Panc1 (cell line): Measurements from ENCODE around the gene IGFBP3. TPM values are rescaled to one million over a fixed set of nuclear protein-coding genes. Genes with fewer than 3 reads are reported as not detected.

Experiments used
- ATAC-seq: fragments of 200-7000 bp; cut with Tn5 transposase; 2 replicates; pipeline ENCODE4 v1.9.1; 2020; ENCODE audit warnings: mild to moderate bottlenecking, moderate library complexity
- BruUV-seq: library from RNA; stranded (reverse); fragments of 400-500 nt; replicated peaks from 2 replicates; lab custom pipeline; 2021; lab: Mats Ljungman, UMichigan
- CTCF ChIA-PET: fragments of 300-600 bp; sonication (Branson Sonifier 250); formaldehyde crosslinking; loops from one replicate; lab custom pipeline; 2022; ENCODE audit warnings: antibody characterized with exemption; lab: Charles Lee
- POLR2A ChIA-PET: fragments of 300-600 bp; sonication (Branson Sonifier 250); formaldehyde crosslinking; loops from one replicate; lab custom pipeline; 2022; ENCODE audit warnings: antibody characterized with exemption; lab: Charles Lee
- DNase-seq: peaks from one replicate; pipeline ENCODE4 v3.0.0-alpha.2; 2010; ENCODE audit warnings: low read depth, low spot score
- H3K27ac ChIP-seq: 2 replicates; pipeline ENCODE4 v1.5.1; 2011; ENCODE audit warnings: mild to moderate bottlenecking, low read length, inconsistent platforms
- H3K27me3 ChIP-seq: fragments of 200-500 bp; sonication (Bioruptor generic); 2 replicates; pipeline ENCODE4 v1.6.0; 2014; ENCODE audit warnings: low read length, inconsistent platforms; ENCODE audit not compliant: control insufficient read depth, insufficient read depth
- H3K36me3 ChIP-seq: fragments of 200-500 bp; sonication (Bioruptor generic); 2 replicates; pipeline ENCODE4 v1.5.1; 2014; ENCODE audit warnings: inconsistent platforms, mild to moderate bottlenecking, low read length, moderate library complexity; ENCODE audit not compliant: control insufficient read depth, insufficient read depth
- H3K4me1 ChIP-seq: 2 replicates; pipeline ENCODE4 v1.5.1; 2011; ENCODE audit warnings: inconsistent platforms, mild to moderate bottlenecking, low read length, moderate library complexity; ENCODE audit not compliant: control insufficient read depth, insufficient read depth
- H3K4me3 ChIP-seq, 2 experiments: 2 replicates each; pipeline ENCODE4 v1.5.1; 2011 to 2012; ENCODE audit warnings: low read depth in 2 of 2, low read length in 2 of 2, mild to moderate bottlenecking in 2 of 2, inconsistent platforms in 1 of 2, moderate library complexity in 1 of 2
- H3K9me3 ChIP-seq: fragments of 200-500 bp; sonication (Bioruptor generic); 2 replicates; pipeline ENCODE4 v1.5.1; 2014; ENCODE audit warnings: low read depth, mild to moderate bottlenecking, inconsistent platforms, low read length, moderate library complexity; ENCODE audit not compliant: control insufficient read depth, insufficient read depth
- POLR2AphosphoS5 ChIP-seq: IDR thresholded peaks from 2 replicates; pipeline ENCODE4 v1.6.1; 2012; ENCODE audit warnings: mild to moderate bottlenecking, low read depth, low read length, moderate library complexity
- SIN3A ChIP-seq: IDR thresholded peaks from 2 replicates; pipeline ENCODE4 v1.6.1; 2012; ENCODE audit warnings: low read depth, mild to moderate bottlenecking, low read length, moderate library complexity, borderline replicate concordance; ENCODE audit not compliant: insufficient read depth
- TCF7L2 ChIP-seq: IDR thresholded peaks from 2 replicates; pipeline ENCODE4 v1.6.1; 2011; ENCODE audit warnings: mild to moderate bottlenecking, low read depth, low read length, inconsistent platforms
- in situ Hi-C: cut with HindIII; loops from 2 replicates; pipeline ENCODE4 v1.10.0; 2016; ENCODE audit warnings: low sequenced_read_pairs, low pct_unique_long_range_greater_than_20kb
- intact Hi-C: fragments of 100-400 bp; cut with micrococcal nuclease; formaldehyde crosslinking; loops from one replicate; pipeline ENCODE4 v1.10.0; 2022; ENCODE audit not compliant: unreplicated experiment
- total RNA-seq: library from RNA; stranded (reverse); gene quantifications from one replicate; pipeline ENCODE4 v1.2.1, GENCODE V29; 2021; ENCODE audit not compliant: unreplicated experiment
- TF ChIP-seq, protein P1 (sequence below): fragments of 450-650 bp; IDR thresholded peaks from 2 replicates; pipeline ENCODE4 v1.5.1; 2017; ENCODE audit warnings: mild to moderate bottlenecking
- TF ChIP-seq, protein P2 (sequence below), 2 experiments: IDR thresholded peaks; 2 replicates each; pipeline ENCODE4 v1.6.1; 2011 to 2012; ENCODE audit warnings: low read depth in 2 of 2, control low read depth in 1 of 2, low read length in 1 of 2, mild to moderate bottlenecking in 1 of 2, moderate library complexity in 1 of 2; ENCODE audit not compliant: insufficient read depth in 1 of 2

Gene IGFBP3
- total RNA-seq, 1 experiment from 2014 or later: 6.0 TPM

GRCh38 chr7:45881280-45881758 lies 39.8 kb downstream of the IGFBP3 start:
- Histone ChIP-seq H3K27ac (no peak overlapping the region), H3K9me3 (no peaks in the 10 kb centered on the region), H3K27me3 (peaks cover 5% of the 10 kb centered on the region; the same call in 1 of the 2 replicates), H3K36me3 (no peaks in the 10 kb centered on the region), H3K4me3 (no peak overlapping the region), H3K4me1 (no peaks in the 10 kb centered on the region)
- DNase-seq (no peak), ATAC-seq (no peak)
- TF ChIP-seq, protein P1, sequence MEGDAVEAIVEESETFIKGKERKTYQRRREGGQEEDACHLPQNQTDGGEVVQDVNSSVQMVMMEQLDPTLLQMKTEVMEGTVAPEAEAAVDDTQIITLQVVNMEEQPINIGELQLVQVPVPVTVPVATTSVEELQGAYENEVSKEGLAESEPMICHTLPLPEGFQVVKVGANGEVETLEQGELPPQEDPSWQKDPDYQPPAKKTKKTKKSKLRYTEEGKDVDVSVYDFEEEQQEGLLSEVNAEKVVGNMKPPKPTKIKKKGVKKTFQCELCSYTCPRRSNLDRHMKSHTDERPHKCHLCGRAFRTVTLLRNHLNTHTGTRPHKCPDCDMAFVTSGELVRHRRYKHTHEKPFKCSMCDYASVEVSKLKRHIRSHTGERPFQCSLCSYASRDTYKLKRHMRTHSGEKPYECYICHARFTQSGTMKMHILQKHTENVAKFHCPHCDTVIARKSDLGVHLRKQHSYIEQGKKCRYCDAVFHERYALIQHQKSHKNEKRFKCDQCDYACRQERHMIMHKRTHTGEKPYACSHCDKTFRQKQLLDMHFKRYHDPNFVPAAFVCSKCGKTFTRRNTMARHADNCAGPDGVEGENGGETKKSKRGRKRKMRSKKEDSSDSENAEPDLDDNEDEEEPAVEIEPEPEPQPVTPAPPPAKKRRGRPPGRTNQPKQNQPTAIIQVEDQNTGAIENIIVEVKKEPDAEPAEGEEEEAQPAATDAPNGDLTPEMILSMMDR: no peak
- TF ChIP-seq TCF7L2 (no peak), SIN3A (no peak), POLR2AphosphoS5 (no peak)
- TF ChIP-seq, protein P2, sequence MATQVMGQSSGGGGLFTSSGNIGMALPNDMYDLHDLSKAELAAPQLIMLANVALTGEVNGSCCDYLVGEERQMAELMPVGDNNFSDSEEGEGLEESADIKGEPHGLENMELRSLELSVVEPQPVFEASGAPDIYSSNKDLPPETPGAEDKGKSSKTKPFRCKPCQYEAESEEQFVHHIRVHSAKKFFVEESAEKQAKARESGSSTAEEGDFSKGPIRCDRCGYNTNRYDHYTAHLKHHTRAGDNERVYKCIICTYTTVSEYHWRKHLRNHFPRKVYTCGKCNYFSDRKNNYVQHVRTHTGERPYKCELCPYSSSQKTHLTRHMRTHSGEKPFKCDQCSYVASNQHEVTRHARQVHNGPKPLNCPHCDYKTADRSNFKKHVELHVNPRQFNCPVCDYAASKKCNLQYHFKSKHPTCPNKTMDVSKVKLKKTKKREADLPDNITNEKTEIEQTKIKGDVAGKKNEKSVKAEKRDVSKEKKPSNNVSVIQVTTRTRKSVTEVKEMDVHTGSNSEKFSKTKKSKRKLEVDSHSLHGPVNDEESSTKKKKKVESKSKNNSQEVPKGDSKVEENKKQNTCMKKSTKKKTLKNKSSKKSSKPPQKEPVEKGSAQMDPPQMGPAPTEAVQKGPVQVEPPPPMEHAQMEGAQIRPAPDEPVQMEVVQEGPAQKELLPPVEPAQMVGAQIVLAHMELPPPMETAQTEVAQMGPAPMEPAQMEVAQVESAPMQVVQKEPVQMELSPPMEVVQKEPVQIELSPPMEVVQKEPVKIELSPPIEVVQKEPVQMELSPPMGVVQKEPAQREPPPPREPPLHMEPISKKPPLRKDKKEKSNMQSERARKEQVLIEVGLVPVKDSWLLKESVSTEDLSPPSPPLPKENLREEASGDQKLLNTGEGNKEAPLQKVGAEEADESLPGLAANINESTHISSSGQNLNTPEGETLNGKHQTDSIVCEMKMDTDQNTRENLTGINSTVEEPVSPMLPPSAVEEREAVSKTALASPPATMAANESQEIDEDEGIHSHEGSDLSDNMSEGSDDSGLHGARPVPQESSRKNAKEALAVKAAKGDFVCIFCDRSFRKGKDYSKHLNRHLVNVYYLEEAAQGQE (IDR thresholded peaks at IDR 0.05; ENCODE audit: insufficient read depth in 1 of 2, low read depth in 2 of 2, low read length in 1 of 2): no peak
- CTCF ChIA-PET: no interaction called here
- in situ Hi-C loops: no loop called here
- POLR2A ChIA-PET: interaction anchor here (0.7 kb wide), 1 partner anchor 257 kb away, joined by 4 read pairs; no protein-coding TSS in a partner anchor
- intact Hi-C loops: no loop called here
- BruUV-seq: no TSS peak

DNA sequence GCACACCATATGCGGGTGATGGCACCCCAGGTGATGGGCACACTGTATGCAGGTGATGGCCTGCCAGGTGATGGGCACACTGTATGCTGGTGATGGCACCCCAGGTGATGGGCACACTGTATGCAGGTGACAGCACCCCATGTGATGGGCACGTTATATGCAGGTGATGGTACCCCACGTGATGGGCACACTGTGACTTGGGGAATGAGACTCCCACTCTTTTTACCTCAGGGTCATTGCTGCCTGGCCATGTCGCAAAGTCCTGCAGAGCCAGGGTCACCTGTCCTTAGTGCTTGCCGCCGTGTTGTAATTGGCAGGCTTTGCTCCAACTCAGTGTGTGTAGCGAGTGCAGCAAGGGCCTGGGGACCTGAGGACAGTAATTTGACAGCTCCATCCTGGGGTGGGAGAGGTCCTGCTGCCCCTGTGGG lies 40.6 kb downstream of the IGFBP3 start:
- Histone ChIP-seq H3K4me1 (no peaks in the 10 kb centered on the region), H3K27ac (no peak overlapping the region), H3K4me3 (no peak overlapping the region), H3K27me3 (peaks cover 5% of the 10 kb centered on the region; the same call in 1 of the 2 replicates), H3K36me3 (no peaks in the 10 kb centered on the region), H3K9me3 (no peaks in the 10 kb centered on the region)
- TF ChIP-seq SIN3A (no peak), POLR2AphosphoS5 (no peak), TCF7L2 (no peak)
- TF ChIP-seq, protein P2 (IDR thresholded peaks at IDR 0.05; ENCODE audit: insufficient read depth in 1 of 2, low read depth in 2 of 2, low read length in 1 of 2): no peak
- TF ChIP-seq, protein P1: no peak
- ChIA-PET CTCF (no interaction called here), POLR2A (no interaction called here)
- in situ Hi-C loops (no loop called here), intact Hi-C loops (no loop called here)
- DNase-seq (no peak), ATAC-seq (no peak)
- no TSS peak for BruUV-seq
